Skeletal muscle tissue (tissue), 4 donors: ENCODE measurements around the gene CGREF1. TPM values are rescaled to one million over a fixed set of nuclear protein-coding genes. Genes with fewer than 3 reads are reported as not detected.

Experiments
- H3K27ac ChIP-seq: one replicate; pipeline ENCODE4 v1.7.0; 2013; ENCODE audit warnings: mild to moderate bottlenecking, low read depth, low read length, inconsistent platforms
- H3K27me3 ChIP-seq, 3 donors: one replicate each; pipeline ENCODE4 v1.7.0; 2013; ENCODE audit warnings: low read length in 3 of 3; ENCODE audit not compliant: control insufficient read depth in 3 of 3, insufficient read depth in 3 of 3
- H3K36me3 ChIP-seq, 3 donors: one replicate each; pipeline ENCODE4 v1.7.0; 2013; ENCODE audit warnings: low read length in 3 of 3; ENCODE audit not compliant: control insufficient read depth in 3 of 3, insufficient read depth in 3 of 3
- H3K4me1 ChIP-seq, 3 donors: one replicate each; pipeline ENCODE4 v1.7.0; 2013; ENCODE audit warnings: low read length in 3 of 3, mild to moderate bottlenecking in 3 of 3; ENCODE audit not compliant: control insufficient read depth in 3 of 3, insufficient read depth in 3 of 3
- H3K4me3 ChIP-seq, 3 donors: one replicate each; pipeline ENCODE4 v1.7.0; 2013; ENCODE audit warnings: low read length in 3 of 3
- H3K9ac ChIP-seq, 3 donors: one replicate each; pipeline ENCODE4 v1.7.0; 2013; ENCODE audit warnings: low read length in 3 of 3, mild to moderate bottlenecking in 3 of 3, moderate library complexity in 2 of 3, low read depth in 1 of 3
- H3K9me3 ChIP-seq, 3 donors: one replicate each; pipeline ENCODE4 v1.7.0; 2013; ENCODE audit warnings: low read length in 3 of 3; ENCODE audit not compliant: control insufficient read depth in 3 of 3
- total RNA-seq: library from RNA; depleted of rRNA; stranded (reverse); fragments of >200 nt; gene quantifications from one replicate; pipeline ENCODE4 v1.2.3, GENCODE V29; 2014
- donor health status: Osteomylitis.

Gene CGREF1
- total RNA-seq, 1 donor from 2014 or later, result 2.1 TPM

GRCh38 chr2:27053321-27053720 lies 65.6 kb downstream of the CGREF1 start:
- no peak overlapping the region for H3K4me3 ChIP-seq
- no peak overlapping the region for H3K9ac ChIP-seq
- H3K4me1 ChIP-seq, result peaks cover 18 to 25% (median 20%) of the 10 kb centered on the region in 3 donors
- H3K27me3 ChIP-seq, result no peaks in the 10 kb centered on the region
- no peaks in the 10 kb centered on the region for H3K9me3 ChIP-seq
- no peak overlapping the region for H3K27ac ChIP-seq
- H3K36me3 ChIP-seq, result peaks cover 28 to 47% (median 46%) of the 10 kb centered on the region in 3 donors

DNA sequence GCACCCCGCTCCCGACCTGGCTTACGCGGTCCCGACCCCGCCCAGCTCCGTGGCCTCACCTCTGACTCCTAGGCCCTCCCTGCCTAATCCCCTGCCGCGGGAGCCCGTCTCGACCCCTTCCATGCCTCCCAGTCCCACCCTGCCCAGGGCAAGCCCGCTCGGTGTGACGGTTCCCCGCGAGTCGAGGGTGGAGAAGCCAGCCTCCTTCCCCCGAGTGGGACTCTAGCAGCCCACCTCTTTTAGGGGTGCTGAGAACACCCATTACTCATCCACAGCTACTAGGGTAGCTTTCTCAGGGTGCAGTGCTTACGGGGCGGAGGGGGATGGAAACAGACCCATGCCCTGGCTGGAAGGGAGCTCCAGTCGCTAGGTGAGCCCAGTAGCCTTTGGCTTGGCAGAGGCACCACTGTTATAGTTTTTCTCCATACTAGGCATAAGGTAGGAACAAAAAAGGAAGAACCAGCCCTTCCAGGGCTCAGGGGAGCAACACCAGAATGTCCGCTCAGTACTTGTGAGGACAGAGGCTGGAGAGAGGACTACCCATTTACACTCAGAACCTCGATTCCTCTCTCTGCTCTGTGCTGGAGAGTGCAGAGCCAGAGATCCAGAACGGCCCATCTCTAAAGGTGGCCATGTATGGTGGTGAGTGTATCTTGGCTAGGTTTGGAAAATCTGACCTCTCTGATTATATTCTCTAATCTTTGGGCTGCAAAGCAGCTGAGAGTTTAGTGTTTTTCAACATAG lies 66.9 kb downstream of the CGREF1 start:
- peak overlapping the region; percentile 69 to 77 (median 71) for H3K9ac ChIP-seq
- H3K4me3 ChIP-seq, result peak overlapping the region; percentile 83 to 86 (median 83)
- no peaks in the 10 kb centered on the region for H3K27me3 ChIP-seq
- H3K27ac ChIP-seq, result peak overlapping the region; percentile 39
- H3K4me1 ChIP-seq, result peaks cover 18 to 25% (median 20%) of the 10 kb centered on the region in 3 donors
- no peaks in the 10 kb centered on the region for H3K9me3 ChIP-seq
- peaks cover 23 to 37% (median 37%) of the 10 kb centered on the region in 3 donors for H3K36me3 ChIP-seq

- Histone ChIP-seq H3K27me3 (no peaks in the 10 kb centered on the region), H3K4me1 (peaks cover 18 to 25% (median 20%) of the 10 kb centered on the region in 3 donors), H3K36me3 (peaks cover 23 to 33% (median 29%) of the 10 kb centered on the region in 3 donors), H3K27ac (peak within 1 kb of the TSS; percentile 83), H3K4me3 (peak within 1 kb of the TSS; percentile 83 to 86 (median 83)), H3K9ac (peak within 1 kb of the TSS; percentile 71 to 85 (median 80)), H3K9me3 (no peaks in the 10 kb centered on the region)
Measured at GRCh38 chr2:27050996-27051901, 67.7 kb downstream of the CGREF1 start, which contains the start of gene AGBL5. Gene AGBL5 (plus strand): TSS chr2:27051668. CDS start chr2:27052959, 1,291 bp downstream.

Other genes starting within 250 kb of the CGREF1 start
- gene MAPRE3, start 148.5 kb downstream of the CGREF1 start, total RNA-seq, result 3.7 TPM
- gene TMEM214, start 86.2 kb downstream of the CGREF1 start, total RNA-seq, result 23.5 TPM
- 6.8 TPM for gene AGBL5, start 67.5 kb downstream of the CGREF1 start, total RNA-seq
- gene OST4, start 47.5 kb downstream of the CGREF1 start, total RNA-seq, result 352 TPM
- 61.6 TPM for gene EMILIN1, start 40.5 kb downstream of the CGREF1 start, total RNA-seq
- gene KHK, start 32.4 kb downstream of the CGREF1 start, total RNA-seq, result 2.1 TPM
- not detected for gene ABHD1, start 4.7 kb upstream of the CGREF1 start, total RNA-seq
- gene PREB, start 15.5 kb upstream of the CGREF1 start, total RNA-seq, result 14.1 TPM
- gene PRR30, start 20.3 kb upstream of the CGREF1 start, total RNA-seq, result not detected
- gene TCF23, start 29.9 kb upstream of the CGREF1 start, total RNA-seq, result 0.52 TPM
- gene ATRAID, start 92.9 kb upstream of the CGREF1 start, total RNA-seq, result 172 TPM
- gene SLC5A6, start 93.1 kb upstream of the CGREF1 start, total RNA-seq, result 7.8 TPM
- gene CAD, start 98.2 kb upstream of the CGREF1 start, total RNA-seq, result 28.2 TPM
- gene SLC30A3, start 143.9 kb upstream of the CGREF1 start, total RNA-seq, result 0.52 TPM
- gene DNAJC5G, start 156.3 kb upstream of the CGREF1 start, total RNA-seq, result under 0.01 TPM
- 60.0 TPM for gene TRIM54, start 163.3 kb upstream of the CGREF1 start, total RNA-seq
- gene UCN, start 189.3 kb upstream of the CGREF1 start, total RNA-seq, result 1.0 TPM
- gene MPV17, start 204.0 kb upstream of the CGREF1 start, total RNA-seq, result 23.0 TPM
- 24.0 TPM for gene GTF3C2, start 237.6 kb upstream of the CGREF1 start, total RNA-seq